Effector memory CD4-positive, alpha-beta T cell (primary cell): ENCODE data around the gene TMEM132C.

Experiments
- DNase-seq, 3 donors: peaks; one replicate each; pipeline ENCODE4 v3.0.0-alpha.2; 2020
- H3K27ac ChIP-seq: 2 replicates; pipeline ENCODE4 v1.7.0; 2013; ENCODE audit warnings: mild to moderate bottlenecking, low read length, moderate library complexity; ENCODE audit not compliant: insufficient read depth, poor library complexity, severe bottlenecking
- H3K27me3 ChIP-seq: replicated peaks from 2 replicates; pipeline ENCODE4 v1.7.0; 2013; ENCODE audit warnings: mild to moderate bottlenecking, low read length; ENCODE audit not compliant: insufficient read depth, control insufficient read depth, poor library complexity, severe bottlenecking
- H3K36me3 ChIP-seq: 2 replicates; pipeline ENCODE4 v1.7.0; 2013; ENCODE audit warnings: mild to moderate bottlenecking, low read length, moderate library complexity; ENCODE audit not compliant: control insufficient read depth, insufficient read depth
- H3K4me1 ChIP-seq: 2 replicates; pipeline ENCODE4 v1.7.0; 2013; ENCODE audit warnings: low read length, mild to moderate bottlenecking; ENCODE audit not compliant: control insufficient read depth, insufficient read depth, poor library complexity, severe bottlenecking
- H3K4me3 ChIP-seq: 2 replicates; pipeline ENCODE4 v1.7.0; 2013; ENCODE audit warnings: low read length, low read depth, mild to moderate bottlenecking; ENCODE audit not compliant: insufficient read depth, poor library complexity, severe bottlenecking
- H3K9me3 ChIP-seq: 2 replicates; pipeline ENCODE4 v1.7.0; 2013; ENCODE audit warnings: mild to moderate bottlenecking, low read length, moderate library complexity; ENCODE audit not compliant: control insufficient read depth

The TMEM132C gene

DNA sequence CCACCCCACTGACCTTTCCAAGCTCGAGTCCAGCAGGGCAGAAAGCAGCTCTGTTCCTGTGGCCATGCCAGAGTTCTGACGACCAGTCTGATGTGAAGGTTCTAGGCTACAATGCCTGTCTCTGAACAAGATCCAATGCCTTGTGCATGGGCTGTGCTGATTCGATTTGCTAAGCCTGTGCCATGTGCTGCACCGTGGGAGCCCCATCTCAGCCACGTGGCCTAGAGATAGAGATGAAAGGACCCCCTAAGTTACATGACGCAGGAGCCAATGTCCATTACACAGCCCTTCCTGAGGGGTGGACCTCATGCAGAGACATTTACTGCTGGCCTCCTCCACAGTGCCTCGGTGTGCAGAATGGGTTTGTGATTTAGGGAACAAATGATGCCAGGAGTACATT lies 300.8 kb downstream of the TMEM132C start:
- Histone ChIP-seq H3K27me3 (no peaks in the 10 kb centered on the region), H3K4me1 (no peaks in the 10 kb centered on the region), H3K36me3 (no peaks in the 10 kb centered on the region), H3K4me3 (no peak overlapping the region), H3K27ac (no peak overlapping the region), H3K9me3 (no peaks in the 10 kb centered on the region)
- DNase-seq = no peak

GRCh38 chr12:128570191-128571065 lies 303.5 kb downstream of the TMEM132C start:
- Histone ChIP-seq H3K4me3 (no peak overlapping the region), H3K9me3 (no peaks in the 10 kb centered on the region)
- DNase-seq = no peak

GRCh38 chr12:128571906-128572810 lies 305.2 kb downstream of the TMEM132C start:
- DNase-seq = no peak
- Histone ChIP-seq H3K9me3 (no peaks in the 10 kb centered on the region), H3K36me3 (no peaks in the 10 kb centered on the region), H3K27ac (no peak overlapping the region), H3K4me3 (no peak overlapping the region), H3K4me1 (no peaks in the 10 kb centered on the region), H3K27me3 (no peaks in the 10 kb centered on the region)

More at GRCh38 chr12:128570191-128571065, 303.5 kb downstream of the TMEM132C start:
- no peaks in the 10 kb centered on the region for H3K27me3 ChIP-seq
- H3K36me3 ChIP-seq = no peaks in the 10 kb centered on the region
- H3K4me1 ChIP-seq = no peaks in the 10 kb centered on the region
- no peak overlapping the region for H3K27ac ChIP-seq

GRCh38 chr12:128573907-128574306 lies 306.9 kb downstream of the TMEM132C start:
- Histone ChIP-seq H3K4me1 (no peaks in the 10 kb centered on the region), H3K9me3 (no peaks in the 10 kb centered on the region), H3K4me3 (no peak overlapping the region), H3K36me3 (no peaks in the 10 kb centered on the region), H3K27me3 (no peaks in the 10 kb centered on the region), H3K27ac (no peak overlapping the region)
- no peak for DNase-seq

GRCh38 chr12:128578045-128578444 lies 311.1 kb downstream of the TMEM132C start:
- no peak for DNase-seq
- H3K36me3 ChIP-seq = no peaks in the 10 kb centered on the region
- H3K9me3 ChIP-seq = no peaks in the 10 kb centered on the region
- H3K27me3 ChIP-seq = no peaks in the 10 kb centered on the region
- no peak overlapping the region for H3K27ac ChIP-seq
- no peak overlapping the region for H3K4me3 ChIP-seq
- no peaks in the 10 kb centered on the region for H3K4me1 ChIP-seq

- DNase-seq = no peak
- H3K9me3 ChIP-seq = no peaks in the 10 kb centered on the region
- H3K36me3 ChIP-seq = no peaks in the 10 kb centered on the region
- H3K27ac ChIP-seq = no peak overlapping the region
- no peaks in the 10 kb centered on the region for H3K4me1 ChIP-seq
- H3K4me3 ChIP-seq = no peak overlapping the region
- no peaks in the 10 kb centered on the region for H3K27me3 ChIP-seq
Observed at GRCh38 chr12:128581321-128581761, 314.4 kb downstream of the TMEM132C start.

GRCh38 chr12:128583453-128583852 lies 316.5 kb downstream of the TMEM132C start:
- no peak for DNase-seq

DNA sequence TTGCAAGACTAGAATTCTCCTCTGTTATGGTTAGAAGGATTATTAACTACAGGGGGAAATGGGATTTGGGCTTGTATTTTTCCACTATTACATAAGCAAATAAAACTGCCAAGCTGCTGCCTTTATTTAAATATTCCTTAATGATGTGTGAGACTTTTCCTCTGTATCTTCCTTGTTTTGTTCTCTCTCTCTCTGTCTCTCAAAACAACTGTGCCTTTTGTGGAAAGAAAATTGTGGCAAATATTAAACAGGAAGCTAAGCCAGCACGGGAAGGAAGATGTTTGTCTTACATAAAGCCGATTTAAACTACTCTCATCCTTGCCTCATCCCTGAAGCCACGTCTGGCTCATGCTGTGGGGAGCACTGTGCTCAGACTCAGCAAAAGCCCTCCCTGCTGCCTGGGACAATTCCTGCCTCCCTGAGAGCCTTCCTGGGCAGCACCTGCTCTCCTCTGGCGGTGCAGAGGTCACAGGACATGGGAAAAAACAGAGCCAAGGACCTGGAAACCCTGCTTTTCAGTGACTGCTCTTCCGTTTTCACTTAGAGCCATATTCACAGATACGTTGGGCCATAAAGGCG lies 319.6 kb downstream of the TMEM132C start:
- Histone ChIP-seq H3K36me3 (no peaks in the 10 kb centered on the region), H3K27me3 (no peaks in the 10 kb centered on the region), H3K27ac (no peak overlapping the region), H3K4me3 (no peak overlapping the region), H3K4me1 (no peaks in the 10 kb centered on the region), H3K9me3 (no peaks in the 10 kb centered on the region)
- no peak for DNase-seq

More at GRCh38 chr12:128583453-128583852, 316.5 kb downstream of the TMEM132C start:
- no peak overlapping the region for H3K27ac ChIP-seq
- H3K4me1 ChIP-seq = no peaks in the 10 kb centered on the region
- H3K36me3 ChIP-seq = no peaks in the 10 kb centered on the region
- H3K4me3 ChIP-seq = no peak overlapping the region
- no peaks in the 10 kb centered on the region for H3K27me3 ChIP-seq
- no peaks in the 10 kb centered on the region for H3K9me3 ChIP-seq

- no peak overlapping the region for H3K27ac ChIP-seq
- no peaks in the 10 kb centered on the region for H3K9me3 ChIP-seq
- H3K4me3 ChIP-seq = no peak overlapping the region
- H3K4me1 ChIP-seq = no peaks in the 10 kb centered on the region
- H3K27me3 ChIP-seq = no peaks in the 10 kb centered on the region
- DNase-seq = no peak
- no peaks in the 10 kb centered on the region for H3K36me3 ChIP-seq
Observed at GRCh38 chr12:128587918-128588317, 320.9 kb downstream of the TMEM132C start.
